Activated CD4-positive, alpha-beta T cell treated with anti-CD3 and anti-CD28 coated beads, Interleukin-2, amount 10 ng/mL, durations not matched to agents 24 days and 14 days (primary cell): Measurements from ENCODE around the gene CORO7. TPM values are rescaled to one million over a fixed set of nuclear protein-coding genes. Genes with fewer than 3 reads are reported as not detected.

Source experiments
- DNase-seq: peaks from one replicate; pipeline ENCODE4 v3.0.0; 2022
- H3K27ac Mint-ChIP-seq: one replicate; pipeline ENCODE4 v1.8.0; 2022; ENCODE audit warnings: mild to moderate bottlenecking, mixed read lengths
- H3K27me3 Mint-ChIP-seq: one replicate; pipeline ENCODE4 v1.8.0; 2022; ENCODE audit warnings: mixed read lengths
- H3K36me3 Mint-ChIP-seq: one replicate; pipeline ENCODE4 v1.8.0; 2022; ENCODE audit warnings: low read depth, mild to moderate bottlenecking, mixed read lengths
- H3K4me1 Mint-ChIP-seq: one replicate; pipeline ENCODE4 v1.8.0; 2021; ENCODE audit warnings: mixed read lengths
- H3K4me3 Mint-ChIP-seq: one replicate; pipeline ENCODE4 v1.8.0; 2022; ENCODE audit warnings: mild to moderate bottlenecking, moderate library complexity, mixed read lengths
- H3K9me3 Mint-ChIP-seq: one replicate; pipeline ENCODE4 v1.8.0; 2021; ENCODE audit warnings: mixed read lengths
- intact Hi-C: fragments of 100-400 bp; cut with micrococcal nuclease; formaldehyde crosslinking; loops from one replicate; pipeline ENCODE4 v1.15.1; 2023
- total RNA-seq: library from RNA; stranded (reverse); gene quantifications from 2 replicates; pipeline ENCODE4 v1.2.3, GENCODE V29; 2022

Gene CORO7
- total RNA-seq, 1 donor from 2014 or later = 93.3 TPM

- H3K27ac Mint-ChIP-seq = no peak overlapping the region
- intact Hi-C loops = no loop called here
- H3K27me3 Mint-ChIP-seq = no peaks in the 10 kb centered on the region
- H3K9me3 Mint-ChIP-seq = no peaks in the 10 kb centered on the region
- peaks cover 21% of the 10 kb centered on the region for H3K36me3 Mint-ChIP-seq
- H3K4me3 Mint-ChIP-seq = no peak overlapping the region
- no peaks in the 10 kb centered on the region for H3K4me1 Mint-ChIP-seq
- no peak for DNase-seq
Observed at GRCh38 chr16:4388271-4389021, 27.9 kb downstream of the CORO7 start.

- intact Hi-C loops = no loop called here
- Mint-ChIP-seq H3K27ac (no peak overlapping the region), H3K36me3 (peaks cover 19% of the 10 kb centered on the region)
Observed at GRCh38 chr16:4387781-4388180, 28.6 kb downstream of the CORO7 start.

GRCh38 chr16:4386951-4387565 is 29.3 kb downstream of the CORO7 start:
- no peak for DNase-seq
- peaks cover 19% of the 10 kb centered on the region for H3K36me3 Mint-ChIP-seq
- no peak overlapping the region for H3K4me3 Mint-ChIP-seq
- H3K4me1 Mint-ChIP-seq = no peaks in the 10 kb centered on the region
- H3K27me3 Mint-ChIP-seq = no peaks in the 10 kb centered on the region
- H3K27ac Mint-ChIP-seq = no peak overlapping the region
- intact Hi-C loops = no loop called here
- H3K9me3 Mint-ChIP-seq = no peaks in the 10 kb centered on the region

More at GRCh38 chr16:4387781-4388180, 28.6 kb downstream of the CORO7 start:
- H3K4me3 Mint-ChIP-seq = no peak overlapping the region
- DNase-seq = no peak
- no peaks in the 10 kb centered on the region for H3K4me1 Mint-ChIP-seq
- no peaks in the 10 kb centered on the region for H3K27me3 Mint-ChIP-seq
- no peaks in the 10 kb centered on the region for H3K9me3 Mint-ChIP-seq

- Mint-ChIP-seq H3K27ac (no peak overlapping the region), H3K4me1 (no peaks in the 10 kb centered on the region), H3K4me3 (no peak overlapping the region), H3K36me3 (peaks cover 19% of the 10 kb centered on the region), H3K27me3 (no peaks in the 10 kb centered on the region), H3K9me3 (no peaks in the 10 kb centered on the region)
- no peak for DNase-seq
- intact Hi-C loops = no loop called here
Observed at GRCh38 chr16:4386451-4386805, 30.0 kb downstream of the CORO7 start.

GRCh38 chr16:4385789-4386450 is 30.5 kb downstream of the CORO7 start:
- intact Hi-C loops = no loop called here
- no peak overlapping the region for H3K4me3 Mint-ChIP-seq
- no peak for DNase-seq
- H3K36me3 Mint-ChIP-seq = peaks cover 19% of the 10 kb centered on the region
- no peaks in the 10 kb centered on the region for H3K4me1 Mint-ChIP-seq
- H3K27ac Mint-ChIP-seq = no peak overlapping the region
- H3K9me3 Mint-ChIP-seq = no peaks in the 10 kb centered on the region
- H3K27me3 Mint-ChIP-seq = no peaks in the 10 kb centered on the region

- H3K9me3 Mint-ChIP-seq = no peaks in the 10 kb centered on the region
- no peak overlapping the region for H3K4me3 Mint-ChIP-seq
- no peak for DNase-seq
- H3K27ac Mint-ChIP-seq = no peak overlapping the region
- H3K4me1 Mint-ChIP-seq = no peaks in the 10 kb centered on the region
- no peaks in the 10 kb centered on the region for H3K27me3 Mint-ChIP-seq
- intact Hi-C loops = no loop called here
- H3K36me3 Mint-ChIP-seq = peaks cover 20% of the 10 kb centered on the region
Observed at GRCh38 chr16:4385066-4385788, 31.2 kb downstream of the CORO7 start.

GRCh38 chr16:4384509-4384942 is 31.9 kb downstream of the CORO7 start:
- DNase-seq = no peak
- intact Hi-C loops = no loop called here

GRCh38 chr16:4383591-4384444 is 32.6 kb downstream of the CORO7 start:
- Mint-ChIP-seq H3K27ac (no peak overlapping the region), H3K9me3 (no peaks in the 10 kb centered on the region), H3K4me3 (no peak overlapping the region), H3K4me1 (no peaks in the 10 kb centered on the region), H3K36me3 (peaks cover 13% of the 10 kb centered on the region), H3K27me3 (no peaks in the 10 kb centered on the region)
- intact Hi-C loops = no loop called here
- no peak for DNase-seq

More at GRCh38 chr16:4384509-4384942, 31.9 kb downstream of the CORO7 start:
- Mint-ChIP-seq H3K4me3 (no peak overlapping the region), H3K36me3 (peaks cover 15% of the 10 kb centered on the region), H3K27ac (no peak overlapping the region), H3K9me3 (no peaks in the 10 kb centered on the region), H3K27me3 (no peaks in the 10 kb centered on the region), H3K4me1 (no peaks in the 10 kb centered on the region)

- H3K27ac Mint-ChIP-seq = no peak overlapping the region
- peaks cover 12% of the 10 kb centered on the region for H3K36me3 Mint-ChIP-seq
- H3K4me3 Mint-ChIP-seq = no peak overlapping the region
- intact Hi-C loops = no loop called here
- DNase-seq = no peak
- H3K9me3 Mint-ChIP-seq = no peaks in the 10 kb centered on the region
- no peaks in the 10 kb centered on the region for H3K4me1 Mint-ChIP-seq
- no peaks in the 10 kb centered on the region for H3K27me3 Mint-ChIP-seq
Observed at GRCh38 chr16:4382795-4383357, 33.5 kb downstream of the CORO7 start.

- intact Hi-C loops = no loop called here
- no peak overlapping the region for H3K4me3 Mint-ChIP-seq
Observed at GRCh38 chr16:4381935-4382794, 34.2 kb downstream of the CORO7 start.

GRCh38 chr16:4381072-4381934 is 35.1 kb downstream of the CORO7 start:
- Mint-ChIP-seq H3K4me1 (no peaks in the 10 kb centered on the region), H3K36me3 (peaks cover 10% of the 10 kb centered on the region), H3K9me3 (no peaks in the 10 kb centered on the region), H3K27ac (no peak overlapping the region), H3K4me3 (no peak overlapping the region), H3K27me3 (no peaks in the 10 kb centered on the region)
- no peak for DNase-seq
- intact Hi-C loops = no loop called here

More at GRCh38 chr16:4381935-4382794, 34.2 kb downstream of the CORO7 start:
- no peaks in the 10 kb centered on the region for H3K27me3 Mint-ChIP-seq
- no peaks in the 10 kb centered on the region for H3K9me3 Mint-ChIP-seq
- H3K27ac Mint-ChIP-seq = no peak overlapping the region
- H3K36me3 Mint-ChIP-seq = peaks cover 12% of the 10 kb centered on the region
- H3K4me1 Mint-ChIP-seq = no peaks in the 10 kb centered on the region
- DNase-seq = no peak
